Stimulated activated CD8-positive, alpha-beta memory T cell treated with anti-CD3 and anti-CD28 coated beads, Interleukin-12 subunit alpha, Interleukin-12 subunit beta, amount 100 ng/mL, for 24 hours (primary cell): ENCODE results near the gene TNK2.
"Not testable (repeated sequence)": the region's sequence is repeated elsewhere in the genome, so short reads cannot be mapped to it uniquely, and the experiment has no call there.

Experiments used
- DNase-seq: peaks from one replicate; pipeline ENCODE4 v3.0.0-alpha.2; 2020; ENCODE audit errors: extremely low read depth

Gene TNK2

DNA sequence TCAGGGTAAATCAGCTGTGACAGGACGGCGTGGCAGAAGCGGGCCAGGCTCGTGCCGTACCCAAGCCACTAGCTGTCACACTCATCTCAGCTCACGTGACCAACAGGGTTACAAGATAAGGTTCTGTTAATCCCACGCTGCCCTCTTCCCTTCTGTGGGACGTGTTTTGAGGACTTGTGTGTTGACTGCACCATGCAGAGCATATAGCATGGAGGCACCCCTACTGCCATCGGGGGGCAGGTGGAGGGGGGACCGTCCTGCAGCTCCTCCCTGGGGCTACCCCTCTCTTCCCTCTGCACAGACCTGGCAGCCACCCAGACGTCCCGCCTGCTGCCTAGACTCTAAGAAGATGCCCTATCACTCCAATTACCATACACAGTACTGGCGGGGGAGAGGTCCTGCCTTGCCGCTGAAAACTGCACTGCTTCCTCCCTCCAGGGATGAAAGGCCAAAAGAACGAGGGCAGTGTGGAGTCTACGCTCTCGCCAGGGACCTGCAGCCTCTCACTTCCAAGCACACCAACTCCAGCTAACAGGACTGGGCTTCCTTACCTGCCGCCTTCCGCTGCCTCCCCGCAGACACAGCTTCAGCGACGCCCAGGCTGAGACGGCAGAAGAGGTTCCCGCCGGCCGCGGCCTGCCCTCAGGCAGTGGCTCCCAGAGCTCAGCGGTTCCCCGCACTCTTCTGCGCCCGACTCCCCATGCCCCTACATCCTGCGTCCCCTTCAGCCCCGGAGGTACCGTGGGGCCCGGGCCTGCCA lies at the start of gene TNK2:
TSS of gene TNK2 (minus strand) at position 618 of the 760 bp plus-strand sequence. CDS start 19,963 bp downstream, outside the sequence.
- DNase-seq = no peak

DNA sequence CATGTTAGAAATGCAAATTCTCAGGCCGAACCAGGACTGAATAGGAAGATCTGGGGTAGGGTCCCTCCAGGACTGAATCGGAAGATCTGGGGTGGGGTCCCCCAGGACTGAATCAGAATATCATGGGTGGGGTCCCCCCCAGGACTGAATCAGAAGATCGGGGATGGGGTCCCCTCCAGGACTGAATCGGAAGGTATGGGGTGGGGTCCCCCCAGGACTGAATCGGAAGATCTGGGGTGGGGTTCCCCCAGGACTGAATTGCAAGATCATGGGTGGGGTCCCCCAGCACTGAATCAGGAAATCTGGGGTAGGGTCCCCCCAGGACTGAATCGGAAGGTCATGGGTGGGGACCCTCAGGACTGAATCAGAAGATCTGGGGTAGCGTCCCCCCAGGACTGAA lies 48.2 kb upstream of the TNK2 start:
- no peak for DNase-seq

DNA sequence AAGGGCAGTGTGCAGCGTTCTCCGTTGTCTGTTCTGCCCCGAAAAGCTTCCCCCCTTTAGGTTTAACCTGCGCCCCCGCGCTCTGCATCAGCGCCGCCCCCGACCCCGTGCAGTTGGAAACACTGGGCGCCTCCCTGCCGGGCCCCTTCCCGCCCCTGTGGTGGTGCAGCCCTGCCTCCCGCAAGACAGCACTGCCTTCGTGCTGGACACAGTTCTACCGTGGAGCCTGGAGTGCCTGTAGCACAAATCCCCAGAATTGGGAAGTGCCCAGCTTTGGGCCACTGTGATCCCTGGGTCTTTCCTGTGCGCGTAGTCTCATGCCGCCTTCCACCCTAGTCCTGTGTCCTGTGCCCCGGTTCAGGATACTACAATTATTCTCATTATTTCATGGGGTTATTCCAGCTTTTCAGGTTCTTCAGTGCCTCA lies 47.1 kb upstream of the TNK2 start:
- not testable (repeated sequence) for DNase-seq

DNA sequence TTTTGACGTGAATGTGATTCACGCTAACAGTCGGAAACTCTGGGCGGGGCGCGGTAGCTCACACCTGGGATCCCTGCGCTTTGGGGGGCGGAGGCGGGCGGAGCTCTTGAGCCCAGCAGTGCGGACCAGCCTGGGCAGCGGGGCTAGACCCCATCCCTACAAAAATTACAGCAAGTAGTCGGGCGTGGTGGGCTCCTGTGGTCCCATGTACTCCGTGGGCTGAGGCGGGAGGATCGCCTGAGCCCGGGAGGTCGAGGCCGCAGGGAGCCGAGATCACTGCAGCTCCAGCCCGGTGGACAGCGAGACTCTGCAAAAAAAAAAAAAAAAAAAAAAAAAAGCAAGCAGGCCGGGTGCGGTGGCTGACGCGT lies 46.4 kb upstream of the TNK2 start:
- DNase-seq = not testable (repeated sequence)

- DNase-seq = peak; percentile 54
Observed at GRCh38 chr3:195954052-195954751, 45.9 kb upstream of the TNK2 start.

DNA sequence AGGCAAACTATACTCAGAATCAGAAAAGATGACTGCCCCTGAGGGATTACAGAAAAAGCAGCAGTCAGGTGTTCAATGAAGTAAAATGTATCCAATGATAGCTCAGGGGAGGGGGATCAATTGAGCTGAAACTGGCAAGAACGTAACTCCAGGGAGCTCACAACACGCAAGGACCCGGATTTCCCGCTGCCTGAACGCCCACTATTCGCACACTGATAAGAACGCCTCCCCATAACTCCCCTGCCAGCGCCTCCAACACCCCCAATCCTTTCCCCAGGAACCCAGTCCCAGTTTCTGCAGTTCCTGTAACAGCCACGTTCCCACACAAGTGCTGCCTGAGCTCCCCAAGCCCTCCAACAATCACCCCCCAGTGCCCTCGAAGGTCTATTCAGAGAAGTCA lies 44.2 kb upstream of the TNK2 start:
- DNase-seq = not testable (repeated sequence)

DNA sequence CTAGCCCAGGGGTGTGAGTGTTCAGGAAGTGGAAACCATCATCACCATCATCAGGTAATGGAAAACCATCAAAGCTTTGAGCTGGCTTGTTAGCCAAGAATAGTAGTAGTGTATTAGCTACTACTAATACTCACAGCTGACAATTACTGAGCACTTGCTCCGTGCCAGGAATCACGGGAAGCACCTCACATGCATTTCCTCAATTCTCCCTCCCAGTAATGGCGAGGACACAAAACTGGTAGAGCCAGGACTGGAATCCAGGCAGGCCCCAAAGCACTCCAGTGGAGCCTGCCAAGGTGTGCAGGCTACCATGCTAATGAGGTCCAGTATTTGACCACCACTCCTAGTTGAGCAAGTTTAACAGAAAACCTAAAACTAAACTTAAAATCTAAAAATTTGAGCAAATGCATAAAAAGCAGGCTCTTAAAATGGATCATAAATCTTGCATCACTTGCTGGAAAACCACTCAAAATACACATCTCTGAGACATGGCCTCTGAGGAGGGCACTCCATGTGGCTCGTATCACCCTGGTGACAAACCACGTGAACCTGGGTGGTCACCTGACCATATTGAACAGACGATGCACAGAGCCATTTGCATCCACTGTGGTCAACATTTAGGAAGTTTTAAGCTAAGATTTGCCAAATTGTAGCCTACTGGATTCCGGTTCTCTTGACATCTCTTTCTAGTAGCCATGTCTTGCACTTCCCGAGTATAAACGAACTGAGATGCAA lies 43.3 kb upstream of the TNK2 start:
- not testable (repeated sequence) for DNase-seq

DNA sequence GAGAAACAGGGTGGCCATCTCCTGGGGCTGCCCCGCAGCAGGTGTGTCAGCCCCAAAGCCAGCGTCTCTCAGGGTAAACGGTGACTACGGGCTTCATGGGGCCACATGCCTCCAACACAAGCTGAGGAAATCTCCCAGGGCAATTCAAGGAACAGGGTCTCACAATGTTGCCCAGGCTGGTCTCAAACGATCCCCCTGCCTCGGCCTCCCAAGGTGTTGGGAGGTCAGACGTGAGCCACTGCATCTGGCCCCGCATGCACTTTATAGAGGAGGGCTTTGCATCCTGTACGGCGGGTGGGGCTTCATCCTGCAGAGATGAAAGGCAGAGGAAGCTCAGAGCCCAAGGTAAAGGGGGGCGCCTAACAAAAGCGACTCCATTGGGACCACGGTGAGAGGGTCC lies 42.4 kb upstream of the TNK2 start:
- not testable (repeated sequence) for DNase-seq

DNA sequence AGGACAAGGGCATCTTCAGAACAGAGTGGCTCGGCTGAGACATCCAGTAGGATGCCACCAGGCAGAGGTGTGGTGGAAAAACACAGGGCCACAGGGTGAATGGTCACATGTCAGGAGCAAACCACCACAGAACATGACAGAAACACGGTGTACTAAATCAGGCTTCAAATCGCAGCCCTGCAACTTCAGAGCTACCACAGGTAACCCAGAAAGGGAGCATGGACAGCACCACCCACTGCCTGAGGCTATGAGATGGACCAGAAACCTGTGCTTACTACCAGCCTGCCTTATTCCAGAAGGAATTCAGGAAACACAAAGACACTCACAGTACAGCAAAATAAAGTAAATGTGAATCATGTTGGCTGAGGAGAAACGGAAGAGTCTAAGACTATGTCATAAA lies 41.8 kb upstream of the TNK2 start:
- DNase-seq = not testable (repeated sequence)

DNA sequence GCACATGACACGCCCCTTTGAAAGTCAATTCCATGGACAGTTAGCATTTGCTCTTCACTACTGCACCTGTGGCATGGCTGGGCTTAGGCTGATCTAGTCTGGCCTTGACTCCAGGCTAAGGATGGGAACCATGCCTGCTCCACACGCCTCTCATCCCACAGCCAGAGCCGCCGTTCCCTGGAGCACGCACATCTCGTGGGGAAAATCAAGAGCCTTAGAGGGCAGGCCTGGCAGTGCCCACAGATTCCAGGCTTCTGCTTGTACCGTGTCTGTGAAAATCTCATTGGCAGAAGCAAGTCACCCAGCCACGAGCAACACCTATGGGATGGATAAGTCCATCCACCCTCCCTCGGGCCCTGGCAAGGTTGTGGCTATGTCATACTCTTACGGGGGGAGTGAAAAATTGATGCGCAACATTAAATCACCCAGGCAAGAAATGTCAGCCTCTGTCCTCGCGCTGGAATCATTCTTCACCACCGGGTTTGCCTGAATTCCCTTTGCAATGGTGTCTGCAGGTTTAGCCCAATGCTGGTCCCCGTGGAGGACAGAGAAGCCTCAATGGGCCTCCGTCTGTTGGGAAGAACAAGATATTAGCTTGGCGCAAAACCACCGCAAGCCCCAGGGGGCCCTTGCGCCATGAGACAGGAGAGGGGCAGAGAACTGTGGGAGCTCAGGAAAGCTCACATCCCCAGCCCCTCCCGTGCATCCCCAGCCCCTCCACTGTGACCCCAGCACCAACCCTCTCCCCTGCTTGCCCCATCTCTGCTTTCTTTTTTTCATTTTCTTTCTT lies 38.8 kb upstream of the TNK2 start:
- DNase-seq = not testable (repeated sequence)

GRCh38 chr3:195941265-195941815 lies 33.0 kb upstream of the TNK2 start:
- DNase-seq = not testable (repeated sequence)

GRCh38 chr3:195940806-195941205 lies 32.5 kb upstream of the TNK2 start:
- DNase-seq = not testable (repeated sequence)

GRCh38 chr3:195939526-195940470 lies 31.4 kb upstream of the TNK2 start:
- DNase-seq = not testable (repeated sequence)

GRCh38 chr3:195933044-195933430 lies 24.7 kb upstream of the TNK2 start:
- not testable (repeated sequence) for DNase-seq

DNA sequence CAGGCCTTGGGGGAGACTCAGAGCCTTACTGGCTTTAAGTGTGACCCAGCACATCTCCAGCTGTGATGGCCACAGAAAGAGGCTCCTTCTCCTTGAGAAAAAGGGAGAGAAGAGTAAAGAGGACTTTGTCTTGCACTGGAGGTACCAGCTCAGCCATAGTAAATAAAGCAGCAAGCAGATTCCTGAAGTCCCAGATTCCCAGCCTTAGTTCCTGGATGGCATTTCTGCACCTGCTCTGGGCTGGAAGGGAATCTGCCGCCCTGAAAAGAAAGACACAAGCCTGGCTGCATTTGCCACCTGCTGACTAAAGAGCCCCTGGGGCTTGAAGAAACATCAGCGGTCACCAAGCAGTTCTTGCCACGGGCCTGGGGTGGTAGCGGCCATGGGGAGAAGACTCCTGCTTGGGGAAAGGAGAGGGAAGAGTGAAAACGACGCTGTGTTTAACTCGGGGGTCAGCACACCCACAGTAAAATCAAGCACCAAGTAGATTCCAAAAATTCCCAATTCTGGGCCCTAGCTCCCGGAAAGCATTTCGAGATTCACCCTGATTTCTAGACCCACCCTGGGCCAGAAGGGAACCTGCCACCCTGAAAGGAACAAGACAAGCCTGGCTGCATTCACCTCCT lies 24.2 kb upstream of the TNK2 start:
- DNase-seq = no peak

DNA sequence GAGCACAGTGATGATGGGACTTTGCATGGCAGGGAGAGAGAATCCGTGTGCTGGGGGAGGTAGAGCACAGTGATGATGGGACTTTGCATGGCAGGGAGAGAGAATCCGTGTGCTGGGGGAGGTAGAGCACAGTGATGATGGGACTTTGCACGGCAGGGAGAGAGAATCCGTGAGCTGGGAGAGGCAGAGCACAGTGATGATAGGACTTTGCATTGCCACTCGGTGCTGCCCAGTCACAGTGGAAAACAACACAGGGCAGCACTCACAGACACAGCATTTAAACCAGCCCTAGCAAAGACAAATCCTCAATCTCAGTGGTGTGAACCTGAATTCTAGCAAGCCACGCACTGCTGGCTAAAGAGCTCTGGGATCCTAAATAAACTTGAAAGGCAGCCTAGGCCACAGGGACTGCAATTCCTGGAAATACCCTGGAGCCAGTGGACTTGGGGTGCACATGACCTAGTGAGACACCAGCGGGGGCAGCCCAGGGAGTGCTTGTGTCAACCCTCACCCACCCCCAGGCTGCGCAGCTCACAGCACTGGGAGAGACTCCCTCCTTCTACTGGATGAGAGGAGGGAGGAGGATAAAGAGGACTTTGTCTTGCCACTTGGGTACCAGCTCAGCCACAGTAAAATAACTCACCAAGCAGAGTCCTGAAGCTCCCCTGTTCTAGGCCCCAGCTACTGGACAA lies 23.4 kb upstream of the TNK2 start:
- no peak for DNase-seq

- DNase-seq = no peak
Observed at GRCh38 chr3:195929452-195929851, 21.1 kb upstream of the TNK2 start.

DNA sequence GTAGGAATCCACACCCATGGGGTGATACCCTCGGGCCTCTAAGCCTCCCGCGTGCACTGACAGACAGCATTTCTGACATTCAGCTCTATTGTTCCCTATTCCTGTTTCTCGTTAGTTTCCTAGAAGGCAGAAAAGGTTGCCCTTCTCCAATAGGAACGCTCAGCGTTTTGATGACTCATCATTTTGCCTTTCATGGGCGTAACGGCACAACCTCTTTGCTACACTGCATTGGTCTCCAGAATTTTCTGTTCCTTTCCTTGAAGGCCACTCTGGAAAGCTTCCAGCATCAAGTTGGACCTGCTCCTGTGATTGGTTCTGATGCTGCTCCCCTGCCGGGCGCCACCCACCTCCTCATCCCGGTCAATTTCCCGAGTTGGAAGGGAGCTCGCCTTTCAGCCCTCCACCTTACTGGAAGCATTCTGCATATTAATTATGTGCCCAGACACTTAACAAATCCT lies 13.0 kb upstream of the TNK2 start:
- no peak for DNase-seq

GRCh38 chr3:195918176-195918575 lies 9.8 kb upstream of the TNK2 start:
- no peak for DNase-seq
